HG03135 (cell line): ENCODE data around the gene SLC44A3.
"Not testable (repeated sequence)": the region's sequence is repeated elsewhere in the genome, so short reads cannot be mapped to it uniquely, and the experiment has no call there.

ENCODE experiments used
- ATAC-seq: cut with Tn5 transposase; IDR thresholded peaks from one replicate; pipeline ENCODE4 v1.9.1; 2021; ENCODE audit warnings: mild to moderate bottlenecking, moderate library complexity; ENCODE audit not compliant: unreplicated experiment

Gene SLC44A3

GRCh38 chr1:94928293-94928939, 108.3 kb downstream of the SLC44A3 start:
- no peak for ATAC-seq

- ATAC-seq = no peak
These were observed 109.4 kb downstream of the SLC44A3 start for GRCh38 chr1:94929351-94930217.

- no peak for ATAC-seq
These were observed 111.2 kb downstream of the SLC44A3 start for GRCh38 chr1:94931254-94931841.

GRCh38 chr1:94934551-94934950, 114.4 kb downstream of the SLC44A3 start:
- ATAC-seq = no peak

- ATAC-seq = no peak
These were observed 114.9 kb downstream of the SLC44A3 start for GRCh38 chr1:94935034-94935433.

- ATAC-seq = no peak
These were observed 115.3 kb downstream of the SLC44A3 start for GRCh38 chr1:94935476-94935875.

GRCh38 chr1:94936861-94937620, 116.9 kb downstream of the SLC44A3 start:
- ATAC-seq = no peak

GRCh38 chr1:94937820-94938219, 117.7 kb downstream of the SLC44A3 start:
- ATAC-seq = no peak

- no peak for ATAC-seq
These were observed 120.6 kb downstream of the SLC44A3 start for GRCh38 chr1:94940738-94941137.

GRCh38 chr1:94941480-94941879, 121.3 kb downstream of the SLC44A3 start:
- ATAC-seq = not testable (repeated sequence)

GRCh38 chr1:94942171-94943128, 122.3 kb downstream of the SLC44A3 start:
- ATAC-seq = no peak
